TTC549 (cell line): ENCODE results near the gene NR2F1.

Source experiments
- FAIRE-seq: peaks from 2 replicates; lab custom pipeline; 2012; peaks lifted over from hg19 to GRCh38; lab: Jason Lieb, UNC

Gene NR2F1

GRCh38 chr5:93604644-93605515 is 21.9 kb downstream of the NR2F1 start:
- FAIRE-seq, result no peak

- no peak for FAIRE-seq
Measured at GRCh38 chr5:93606382-93606752, 23.3 kb downstream of the NR2F1 start.

- FAIRE-seq, result peak; percentile 86
Measured at GRCh38 chr5:93607367-93608258, 24.6 kb downstream of the NR2F1 start.

GRCh38 chr5:93608855-93609254 is 25.8 kb downstream of the NR2F1 start:
- FAIRE-seq, result no peak

- FAIRE-seq, result no peak
Measured at GRCh38 chr5:93609762-93610161, 26.7 kb downstream of the NR2F1 start.

- no peak for FAIRE-seq
Measured at GRCh38 chr5:93610581-93611272, 27.7 kb downstream of the NR2F1 start.

GRCh38 chr5:93611273-93611975 is 28.4 kb downstream of the NR2F1 start:
- no peak for FAIRE-seq

- no peak for FAIRE-seq
Measured at GRCh38 chr5:93611976-93612854, 29.2 kb downstream of the NR2F1 start.

- no peak for FAIRE-seq
Measured at GRCh38 chr5:93612855-93613243, 29.8 kb downstream of the NR2F1 start.

- no peak for FAIRE-seq
Measured at GRCh38 chr5:93616538-93617174, 33.6 kb downstream of the NR2F1 start.

- FAIRE-seq, result no peak
Measured at GRCh38 chr5:93620487-93621326, 37.7 kb downstream of the NR2F1 start.

- peak; percentile 56 for FAIRE-seq
Measured at GRCh38 chr5:93621327-93621798, 38.3 kb downstream of the NR2F1 start.

GRCh38 chr5:93622240-93622885 is 39.3 kb downstream of the NR2F1 start:
- FAIRE-seq, result no peak

- no peak for FAIRE-seq
Measured at GRCh38 chr5:93623153-93623552, 40.1 kb downstream of the NR2F1 start.

GRCh38 chr5:93626801-93627200 is 43.8 kb downstream of the NR2F1 start:
- FAIRE-seq, result no peak

- FAIRE-seq, result no peak
Measured at GRCh38 chr5:93632327-93632726, 49.3 kb downstream of the NR2F1 start.

GRCh38 chr5:93635991-93636390 is 53.0 kb downstream of the NR2F1 start:
- FAIRE-seq, result no peak

- no peak for FAIRE-seq
Measured at GRCh38 chr5:93636837-93637236, 53.8 kb downstream of the NR2F1 start.

- FAIRE-seq, result no peak
Measured at GRCh38 chr5:93637697-93638096, 54.7 kb downstream of the NR2F1 start.
